A549 (cell line): Measurements from ENCODE around the gene CPA4. TPM values are rescaled to one million over a fixed set of nuclear protein-coding genes. Genes with fewer than 3 reads are reported as not detected.

Experiments used
- ATAC-seq, 2 experiments: fragments of 200-7000 bp in 1 of 2; fragments of >200 bp in 1 of 2; cut with Nextera tagmentation in 1 of 2; cut with Tn5 transposase in 1 of 2; 3 replicates each; pipeline versions ENCODE4 v1.8.0 to v1.9.1; 2018 to 2020; ENCODE audit warnings: mild to moderate bottlenecking in 1 of 2, moderate library complexity in 1 of 2
- CTCF ChIA-PET: fragments of 300-600 bp; sonication (Branson Sonifier 250); formaldehyde crosslinking; extraction: SDS; loops from one replicate; lab custom pipeline; 2021; ENCODE audit warnings: antibody characterized with exemption, inconsistent platforms; lab: Yijun Ruan, JAX
- POLR2A ChIA-PET: fragments of 350-600 bp; formaldehyde crosslinking; extraction: SDS; loops from one replicate; lab custom pipeline; 2021; ENCODE audit warnings: antibody characterized with exemption, inconsistent platforms; lab: Yijun Ruan, JAX
- DNase-seq, 2 experiments: peaks; one replicate each; pipeline versions ENCODE4 v3.0.0 to v3.0.0-alpha.2; 2011 to 2016; ENCODE audit warnings: low read depth in 1 of 2, low spot score in 1 of 2
- FAIRE-seq: peaks from 2 replicates; lab custom pipeline; 2011; peaks lifted over from hg19 to GRCh38; lab: Jason Lieb, UNC
- H3K27ac ChIP-seq, 2 experiments: fragments of >200 bp; sonication (Bioruptor Twin); formaldehyde crosslinking; 3 replicates each; pipeline ENCODE4 v1.5.1; 2016 to 2017
- H3K4me1 ChIP-seq: fragments of >200 bp; sonication (Bioruptor Twin); formaldehyde crosslinking; 3 replicates; pipeline ENCODE4 v1.6.1; 2016
- H3K4me2 ChIP-seq: fragments of >200 bp; sonication (Bioruptor Twin); formaldehyde crosslinking; 3 replicates; pipeline ENCODE4 v1.6.1; 2016
- H3K4me3 ChIP-seq: fragments of >200 bp; sonication (Bioruptor Twin); formaldehyde crosslinking; 3 replicates; pipeline ENCODE4 v1.5.1; 2016
- H3K9me3 ChIP-seq: fragments of >200 bp; sonication (Bioruptor Twin); formaldehyde crosslinking; 3 replicates; pipeline ENCODE4 v1.6.1; 2016
- ATOH8 ChIP-seq: fragments of 250-450 bp; sonication (Bioruptor Pico); IDR thresholded peaks from 2 replicates; pipeline ENCODE4 v1.5.0; 2020; ENCODE audit warnings: low read depth, mild to moderate bottlenecking, moderate library complexity
- ELK1 ChIP-seq: fragments of 150-350 bp; IDR thresholded peaks from 2 replicates; pipeline ENCODE4 v1.6.1; 2014; ENCODE audit warnings: low read depth, mild to moderate bottlenecking, low read length
- FOXS1 ChIP-seq: fragments of 250-450 bp; sonication (Bioruptor Pico); IDR thresholded peaks from 2 replicates; pipeline ENCODE4 v1.5.0; 2020; ENCODE audit warnings: mild to moderate bottlenecking, moderate library complexity
- GATA3 ChIP-seq: IDR thresholded peaks from 2 replicates; pipeline ENCODE4 v1.6.1; 2012; ENCODE audit warnings: borderline replicate concordance
- HMGXB4 ChIP-seq: fragments of 250-450 bp; sonication (Bioruptor Pico); IDR thresholded peaks from 2 replicates; pipeline ENCODE4 v1.5.0; 2021; ENCODE audit warnings: mild to moderate bottlenecking, moderate library complexity, borderline replicate concordance
- HOXA7 ChIP-seq: fragments of 250-450 bp; sonication (Bioruptor Pico); IDR thresholded peaks from 2 replicates; pipeline ENCODE4 v1.5.0; 2020; ENCODE audit warnings: mild to moderate bottlenecking, moderate library complexity
- HOXB13 ChIP-seq: fragments of 250-450 bp; sonication (Bioruptor Pico); IDR thresholded peaks from 2 replicates; pipeline ENCODE4 v1.5.0; 2020; ENCODE audit warnings: low read depth, mild to moderate bottlenecking, moderate library complexity
- MAZ ChIP-seq: fragments of 150-350 bp; IDR thresholded peaks from 2 replicates; pipeline ENCODE4 v1.6.1; 2014; ENCODE audit warnings: antibody characterized with exemption, low read depth, low read length, borderline replicate concordance
- NPAS2 ChIP-seq: fragments of 250-450 bp; sonication (Bioruptor Pico); IDR thresholded peaks from 2 replicates; pipeline ENCODE4 v1.8.0; 2022; ENCODE audit warnings: mild to moderate bottlenecking, moderate library complexity, borderline replicate concordance
- POLR2A ChIP-seq: IDR thresholded peaks from 2 replicates; pipeline ENCODE4 v1.6.1; 2012; ENCODE audit warnings: mild to moderate bottlenecking, low read length
- RAD21 ChIP-seq, 2 experiments: fragments of >200 bp in 1 of 2; sonication (Bioruptor Twin) in 1 of 2; formaldehyde crosslinking in 1 of 2; IDR thresholded peaks in 1 of 2; conservative IDR thresholded peaks in 1 of 2; 2 replicates in 1 of 2; 3 replicates in 1 of 2; pipeline ENCODE4 v1.6.1; 2012 to 2018; ENCODE audit warnings: inconsistent platforms in 1 of 2
- RARB ChIP-seq: fragments of 250-450 bp; sonication (Bioruptor Pico); IDR thresholded peaks from 2 replicates; pipeline ENCODE4 v1.8.0; 2021; ENCODE audit warnings: mild to moderate bottlenecking, moderate library complexity
- RNF2 ChIP-seq: fragments of 200-600 bp; sonication (generic); IDR thresholded peaks from 2 replicates; pipeline ENCODE4 v1.6.1; 2016; ENCODE audit warnings: low read depth, mild to moderate bottlenecking, antibody characterized with exemption, moderate library complexity, borderline replicate concordance
- TFCP2L1 ChIP-seq: fragments of 250-450 bp; sonication (Bioruptor Pico); IDR thresholded peaks from 2 replicates; pipeline ENCODE4 v1.5.0; 2021; ENCODE audit warnings: mild to moderate bottlenecking
- ZFP36 ChIP-seq: fragments of 450-650 bp; IDR thresholded peaks from 2 replicates; pipeline ENCODE4 v1.6.1; 2014; ENCODE audit warnings: borderline replicate concordance; ENCODE audit not compliant: partially characterized antibody
- ZNF302 ChIP-seq: fragments of 250-450 bp; sonication (Bioruptor Pico); IDR thresholded peaks from 2 replicates; pipeline ENCODE4 v1.9.0; 2021; ENCODE audit warnings: inconsistent platforms, mild to moderate bottlenecking, moderate library complexity
- ZSCAN20 ChIP-seq: fragments of 250-450 bp; sonication (Bioruptor Pico); IDR thresholded peaks from 2 replicates; pipeline ENCODE4 v1.8.0; 2022; ENCODE audit warnings: mild to moderate bottlenecking, moderate library complexity
- WGBS: methylation state at CpG from one replicate; pipeline ENCODE4 v1.1.6; 2017; ENCODE audit errors: missing lambda C conversion rate; 5-methylcytosine and 5-hydroxymethylcytosine counted together
- polyA plus RNA-seq, 4 experiments: library from polyadenylated mRNA; depleted of rRNA in 3 of 4; stranded (reverse); fragments of >200 nt; fragmentation: RNase III in 1 of 4; extraction: RNeasy Plus Mini Kit Qiagen cat#74134 plus additional on column Dnase treatment in 1 of 4; gene quantifications; 2 replicates in 3 of 4; 3 replicates in 1 of 4; pipeline ENCODE4 v1.2.3, GENCODE V29; 2011 to 2017

CPA4 gene
- polyA plus RNA-seq, 2 of the 4 experiments (the other 2 are of a cell fraction) = 1.0 to 7.7 TPM

- ATAC-seq (no peak), FAIRE-seq (no peak), DNase-seq (no peak)
- ChIA-PET POLR2A (no interaction called here), CTCF (interaction anchor here (1.0 to 1.3 kb wide), 4 partner anchors 11 to 21 kb away, joined by 3 read pairs; partner anchors contain the start of gene CPA5)
- Histone ChIP-seq H3K4me3 (no peak overlapping the region), H3K27ac (no peak overlapping the region), H3K4me1 (peaks cover 30% of the 10 kb centered on the region), H3K4me2 (no peak overlapping the region), H3K9me3 (peaks cover under 1% of the 10 kb centered on the region; the same call in 2 of the 3 replicates)
- WGBS = 83% methylated on average over 15 of the region's 15 CpGs
- TF ChIP-seq MAZ = no peak
- no peak for TF ChIP-seq POLR2A
- no peak for TF ChIP-seq RNF2
These were observed 72.8 kb downstream of the CPA4 start for GRCh38 chr7:130365511-130366441.

- 85% methylated on average over 5 of the region's 6 CpGs for WGBS
- H3K9me3 ChIP-seq = no peaks in the 10 kb centered on the region
- ChIA-PET POLR2A (no interaction called here), CTCF (interaction anchor here (1.3 kb wide), 1 partner anchor 10 kb away, joined by 3 read pairs; no protein-coding TSS in a partner anchor)
- TF ChIP-seq RAD21 (conservative IDR thresholded peaks at IDR 0.05 in 1 of 2, IDR thresholded peaks at IDR 0.05 in 1 of 2) (no peak), TFCP2L1 (no peak), ELK1 (no peak), NPAS2 (CRISPR knock-in tag) (no peak)
- DNase-seq (no peak), FAIRE-seq (no peak), ATAC-seq (no peak)
- no peak overlapping the region for H3K4me3 ChIP-seq
- H3K4me2 ChIP-seq = no peak overlapping the region
- no peak overlapping the region for H3K27ac ChIP-seq
- H3K4me1 ChIP-seq = peaks cover 30% of the 10 kb centered on the region
These were observed 73.6 kb downstream of the CPA4 start for GRCh38 chr7:130366564-130366963.

- DNase-seq = no peak
- no peaks in the 10 kb centered on the region for H3K9me3 ChIP-seq
- no peak overlapping the region for H3K4me2 ChIP-seq
- FAIRE-seq = no peak
- TF ChIP-seq ZFP36 (no peak), TFCP2L1 (no peak), RARB (CRISPR knock-in tag) (no peak), GATA3 (no peak), ZSCAN20 (no peak), NPAS2 (CRISPR knock-in tag) (no peak), ATOH8 (CRISPR knock-in tag) (no peak), ZNF302 (no peak), HOXB13 (CRISPR knock-in tag) (no peak), HMGXB4 (CRISPR knock-in tag) (no peak), FOXS1 (no peak), HOXA7 (no peak)
- ChIA-PET POLR2A (no interaction called here), CTCF (interaction anchor here (0.7 to 1.1 kb wide), 2 partner anchors 18 to 93 kb away, joined by 3 to 4 read pairs; no protein-coding TSS in a partner anchor)
- no peak for ATAC-seq
- H3K4me1 ChIP-seq = peaks cover 30% of the 10 kb centered on the region
- 86% methylated on average over 13 of the region's 13 CpGs for WGBS
- no peak overlapping the region for H3K27ac ChIP-seq
- no peak overlapping the region for H3K4me3 ChIP-seq
These were observed 74.3 kb downstream of the CPA4 start for GRCh38 chr7:130367088-130367755.
